GM21529 (cell line): ENCODE measurements around the gene NR2E3.

ENCODE experiments used
- ATAC-seq: cut with Tn5 transposase; IDR thresholded peaks from one replicate; pipeline ENCODE4 v1.9.1; 2021; ENCODE audit not compliant: unreplicated experiment

NR2E3 gene

DNA sequence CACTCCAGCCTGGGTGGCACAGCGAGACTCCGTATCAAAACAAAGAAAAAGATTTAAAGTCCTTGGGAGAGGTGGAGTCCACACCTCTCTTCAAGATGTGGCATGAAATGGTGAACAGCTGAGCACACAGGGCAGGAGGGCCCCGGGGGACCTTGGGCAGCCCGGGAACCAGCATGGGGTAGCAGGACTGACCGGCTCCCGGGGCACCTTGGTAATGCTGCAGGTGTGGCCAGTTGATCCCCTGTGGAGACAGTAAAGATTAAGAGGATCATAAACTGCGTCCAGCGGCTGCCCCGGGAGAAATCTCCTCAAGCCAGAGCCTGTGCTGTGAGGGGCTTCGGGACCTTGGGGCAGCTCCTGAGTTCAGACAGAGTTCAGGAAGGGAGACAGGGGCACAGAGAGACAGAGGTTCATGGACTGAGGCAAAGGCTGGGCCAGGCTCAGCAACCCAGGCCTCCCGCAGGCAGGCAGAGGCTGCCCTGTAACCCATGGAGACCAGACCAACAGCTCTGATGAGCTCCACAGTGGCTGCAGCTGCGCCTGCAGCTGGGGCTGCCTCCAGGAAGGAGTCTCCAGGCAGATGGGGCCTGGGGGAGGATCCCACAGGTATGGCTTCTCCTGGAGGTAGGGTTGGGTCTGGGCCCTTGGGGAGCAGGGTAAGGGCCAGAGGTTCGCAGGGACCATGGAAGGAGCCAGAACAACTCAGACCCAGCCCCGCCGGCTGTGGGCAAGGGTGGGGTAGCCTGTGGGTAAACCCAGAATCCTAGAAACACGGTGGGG, at the start of gene NR2E3:
Gene NR2E3 (plus strand): TSS at position 299 of the 780 bp plus-strand sequence. CDS start 190 bp downstream, at position 489.
- ATAC-seq = no peak

DNA sequence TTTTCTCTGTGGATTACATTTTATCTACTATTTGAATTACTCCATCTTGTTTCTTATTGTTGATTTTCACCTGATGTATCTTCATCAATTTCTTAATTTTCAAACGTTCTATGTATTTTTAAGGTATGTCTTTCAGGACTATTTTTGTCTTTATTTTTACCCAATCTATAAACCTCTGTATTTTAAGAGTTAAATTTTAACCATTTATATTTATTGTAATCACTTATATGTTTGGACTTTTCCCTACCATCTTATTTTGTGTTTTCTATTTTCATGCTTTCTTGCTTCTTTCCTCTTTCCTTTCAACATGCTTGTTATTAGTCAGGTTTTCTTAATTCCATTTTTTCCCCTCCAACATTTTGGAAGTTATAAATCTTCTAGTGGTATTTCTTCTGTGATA, 49.5 kb upstream of the NR2E3 start:
- ATAC-seq = no peak

GRCh38 chr15:71761649-71762048, 48.7 kb upstream of the NR2E3 start:
- no peak for ATAC-seq

DNA sequence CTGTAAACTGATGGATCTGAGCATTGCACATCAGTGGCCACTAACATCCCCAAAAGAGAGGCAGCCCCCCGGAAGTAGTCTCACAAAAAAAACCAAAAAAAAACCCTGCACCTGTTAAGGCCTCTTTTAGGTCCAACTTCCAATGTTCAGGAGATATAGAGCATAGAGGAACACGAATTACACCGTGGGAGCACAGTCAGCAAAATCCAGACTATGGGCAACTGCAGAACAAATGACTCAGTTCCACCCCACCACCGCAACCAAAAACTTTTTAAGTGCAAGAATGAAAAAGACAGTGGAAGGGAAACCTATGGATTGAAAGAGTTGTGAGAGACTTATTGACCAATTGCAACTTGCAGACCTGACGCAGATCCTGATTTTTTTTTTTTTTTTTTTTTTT, 42.2 kb upstream of the NR2E3 start:
- ATAC-seq = no peak

GRCh38 chr15:71773206-71773859, 37.0 kb upstream of the NR2E3 start:
- ATAC-seq = no peak

- no peak for ATAC-seq
Observed at GRCh38 chr15:71775856-71776255, 34.5 kb upstream of the NR2E3 start.

DNA sequence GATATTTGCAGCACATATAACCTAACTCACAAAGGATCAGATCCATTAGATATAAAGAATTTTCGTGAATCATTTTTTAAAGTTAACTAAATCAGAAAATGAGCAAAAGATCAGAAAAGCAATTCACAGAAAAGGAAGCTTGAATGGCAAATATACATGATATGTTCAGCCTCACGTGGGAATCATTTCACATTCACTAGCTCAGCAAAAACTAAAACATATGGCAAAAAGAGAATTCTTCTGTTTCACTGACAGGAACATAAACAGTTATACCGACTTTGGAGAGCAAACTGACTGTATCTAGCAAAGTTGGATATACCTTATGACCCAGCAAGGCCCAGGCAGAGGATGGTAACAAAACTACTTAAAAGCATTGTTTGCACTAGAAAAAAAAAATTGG, 34.0 kb upstream of the NR2E3 start:
- ATAC-seq = no peak

GRCh38 chr15:71777216-71777943, 33.0 kb upstream of the NR2E3 start:
- no peak for ATAC-seq

- no peak for ATAC-seq
Observed at GRCh38 chr15:71779073-71779797, 31.1 kb upstream of the NR2E3 start.

GRCh38 chr15:71780115-71780976, 30.0 kb upstream of the NR2E3 start:
- ATAC-seq = peak; percentile 61

DNA sequence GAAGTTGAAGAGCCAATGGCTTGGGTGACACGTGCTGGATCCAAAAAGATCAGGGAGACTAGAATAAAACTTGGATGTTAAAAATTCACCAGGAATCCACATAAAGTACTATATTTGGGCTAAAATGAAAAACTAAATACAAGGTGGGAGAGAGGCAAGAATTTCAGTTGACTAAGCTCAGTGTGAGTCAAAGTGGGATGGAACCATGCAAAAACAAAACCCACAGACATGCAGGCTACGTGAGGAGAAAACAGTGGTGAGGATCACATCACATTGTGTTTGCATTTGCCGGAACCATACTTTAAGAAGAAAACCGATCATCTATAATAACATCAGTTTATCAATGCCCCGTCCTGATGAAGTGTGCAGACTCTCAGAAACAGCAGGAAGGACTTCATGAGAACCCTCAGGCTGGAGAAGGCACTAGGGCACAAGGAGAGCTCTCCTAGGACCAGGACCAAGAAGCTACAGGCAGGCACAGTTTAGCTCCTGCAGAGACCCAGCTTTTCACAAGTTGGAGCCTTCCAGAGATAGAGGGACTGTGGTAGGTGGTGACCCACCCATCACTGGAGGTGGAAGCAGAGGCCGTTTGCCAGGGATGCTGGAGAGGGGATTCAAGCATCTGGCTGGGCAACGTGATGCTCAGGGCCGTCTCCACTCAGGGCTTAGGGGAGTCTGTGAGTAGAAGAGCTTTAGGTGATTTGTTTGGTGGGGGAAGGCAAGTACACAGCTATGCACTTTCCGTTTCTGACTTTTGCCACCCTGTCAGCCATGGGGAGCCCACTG, 29.0 kb upstream of the NR2E3 start:
- peak; percentile 60 for ATAC-seq

GRCh38 chr15:71781965-71782265, 28.4 kb upstream of the NR2E3 start:
- no peak for ATAC-seq

- ATAC-seq = no peak
Observed at GRCh38 chr15:71782422-71783165, 27.8 kb upstream of the NR2E3 start.

- no peak for ATAC-seq
Observed at GRCh38 chr15:71784719-71785118, 25.6 kb upstream of the NR2E3 start.

- ATAC-seq = no peak
Observed at GRCh38 chr15:71785996-71786395, 24.4 kb upstream of the NR2E3 start.

GRCh38 chr15:71786673-71787072, 23.7 kb upstream of the NR2E3 start:
- no peak for ATAC-seq

DNA sequence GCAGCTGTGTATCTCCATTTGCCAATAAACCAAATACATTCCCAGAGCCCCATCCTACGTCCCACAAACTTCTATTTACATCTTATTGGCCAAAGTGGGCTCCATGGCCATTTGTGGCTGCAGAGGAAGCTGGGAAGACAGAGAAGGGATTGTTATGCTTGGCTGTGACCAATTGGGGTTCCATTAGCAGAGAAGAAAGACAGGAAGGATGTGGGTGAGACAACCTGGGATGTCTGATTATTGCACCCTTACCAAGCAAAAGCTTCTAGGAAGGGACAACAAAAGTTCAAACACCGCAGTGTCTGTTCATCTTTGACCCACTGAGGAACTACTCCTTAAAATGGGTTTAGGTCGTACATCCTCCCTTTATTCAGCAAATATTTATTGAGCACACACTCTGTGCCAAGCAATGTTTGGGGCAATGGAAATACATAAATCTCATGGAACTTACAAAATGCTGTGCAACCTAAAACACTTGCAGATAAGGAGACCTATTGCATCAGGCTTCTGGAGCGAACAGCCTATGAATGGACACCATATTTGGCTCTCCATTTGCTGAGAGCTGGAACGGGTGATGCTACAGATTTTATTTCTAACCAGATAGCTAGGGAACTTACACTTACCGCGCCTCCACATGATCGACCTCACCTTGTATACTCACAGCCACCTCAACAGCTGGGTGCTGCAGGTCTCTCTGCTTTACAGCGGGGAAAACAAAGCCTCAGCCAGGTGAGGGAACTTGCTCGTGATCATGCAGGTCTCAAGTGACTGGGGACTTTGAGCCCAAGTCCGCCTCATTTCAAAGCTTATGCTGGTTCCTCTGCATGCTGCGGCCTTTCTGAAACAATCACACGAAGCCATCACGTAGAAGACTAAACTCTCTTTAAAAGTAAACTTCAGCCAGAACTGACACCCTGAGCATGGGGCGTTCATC, 21.4 kb upstream of the NR2E3 start:
- ATAC-seq = no peak

DNA sequence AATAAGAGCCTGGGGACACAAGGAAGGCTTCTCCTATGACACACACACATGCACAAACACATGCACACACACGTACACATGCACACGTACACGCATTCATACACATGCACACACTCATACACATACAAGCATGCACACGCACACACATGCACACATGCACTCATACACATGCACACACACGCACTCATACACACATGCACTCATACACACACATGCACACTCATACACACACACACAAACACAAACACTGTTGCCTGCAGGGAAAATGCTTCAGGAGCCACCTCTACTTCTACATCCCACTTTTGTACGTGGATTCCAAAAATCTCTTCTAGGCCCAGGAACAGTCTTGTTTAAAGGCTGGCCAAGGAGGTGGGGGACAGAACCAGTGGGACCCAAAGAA, 20.7 kb upstream of the NR2E3 start:
- ATAC-seq = no peak
